ENCODE measurements around the gene TMC2.

- TF ChIP-seq POLR2A (IDR thresholded peaks at IDR 0.05; ENCODE audit: low read length) (no peak; the same call in 1 of the 2 replicates), EP300 (IDR thresholded peaks at IDR 0.05) (no peak)
Measured at GRCh38 chr20:2523919-2524708, 12.3 kb upstream of the TMC2 start.
